NOMO-1 treated with DMSO at 0.1 percent for 48 hours (cell line): ENCODE data around the gene PYROXD2.
"Not testable (repeated sequence)": the region's sequence is repeated elsewhere in the genome, so short reads cannot be mapped to it uniquely, and the experiment has no call there.

Experiments
- DNase-seq: peaks from one replicate; lab custom pipeline; 2025; ENCODE audit not compliant: unreplicated experiment; lab: John Stamatoyannopoulos, UW

The PYROXD2 gene

GRCh38 chr10:98394851-98395440 lies 20.0 kb downstream of the PYROXD2 start:
- DNase-seq, result no peak

GRCh38 chr10:98391578-98391991 lies 23.4 kb downstream of the PYROXD2 start:
- DNase-seq, result peak; percentile 13

DNA sequence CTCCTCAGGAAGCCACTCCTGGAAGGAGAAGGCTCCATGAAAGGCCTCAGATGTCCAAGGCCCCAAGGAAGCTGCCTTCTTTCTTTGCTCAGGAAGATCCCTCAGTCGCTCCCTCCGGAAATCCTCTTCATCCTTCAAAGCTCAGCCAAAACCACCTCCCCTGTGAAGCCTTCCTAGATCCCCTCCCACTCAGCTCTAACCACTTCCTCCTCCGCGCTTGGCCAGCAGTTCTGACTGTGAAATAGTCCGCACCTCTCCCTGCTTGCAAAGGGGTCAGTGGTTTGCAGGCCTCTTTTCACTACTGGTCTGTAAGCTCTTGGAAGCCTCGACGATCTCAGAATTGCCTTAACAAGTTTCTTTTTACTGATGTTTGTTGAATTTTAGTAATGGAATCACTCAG lies 23.9 kb downstream of the PYROXD2 start:
- DNase-seq, result peak; percentile 66

GRCh38 chr10:98390406-98390805 lies 24.6 kb downstream of the PYROXD2 start:
- no peak for DNase-seq

DNA sequence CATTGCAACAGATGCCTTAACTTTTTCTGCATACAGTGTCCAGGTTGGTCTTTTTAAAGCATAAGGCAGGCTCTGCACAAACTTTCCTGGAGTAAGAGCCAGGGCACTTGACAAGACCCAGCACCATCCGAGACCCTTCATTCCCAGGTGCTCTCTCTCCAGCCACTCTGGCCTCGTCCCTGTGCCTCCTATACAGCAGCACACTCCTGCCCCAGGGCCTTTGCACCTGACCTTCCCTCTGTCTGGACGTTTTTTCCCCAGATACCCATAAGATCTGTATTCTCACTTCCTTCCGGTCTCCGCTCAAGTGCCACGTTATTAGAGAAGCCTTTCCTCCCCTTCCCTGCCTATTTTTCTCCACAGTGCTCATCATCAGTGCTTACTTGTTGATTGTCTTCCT lies 25.6 kb downstream of the PYROXD2 start:
- no peak for DNase-seq

- no peak for DNase-seq
Measured at GRCh38 chr10:98388101-98388655, 26.8 kb downstream of the PYROXD2 start.

GRCh38 chr10:98384531-98385133 lies 30.4 kb downstream of the PYROXD2 start:
- no peak for DNase-seq

GRCh38 chr10:98383869-98384268 lies 31.1 kb downstream of the PYROXD2 start:
- no peak for DNase-seq

DNA sequence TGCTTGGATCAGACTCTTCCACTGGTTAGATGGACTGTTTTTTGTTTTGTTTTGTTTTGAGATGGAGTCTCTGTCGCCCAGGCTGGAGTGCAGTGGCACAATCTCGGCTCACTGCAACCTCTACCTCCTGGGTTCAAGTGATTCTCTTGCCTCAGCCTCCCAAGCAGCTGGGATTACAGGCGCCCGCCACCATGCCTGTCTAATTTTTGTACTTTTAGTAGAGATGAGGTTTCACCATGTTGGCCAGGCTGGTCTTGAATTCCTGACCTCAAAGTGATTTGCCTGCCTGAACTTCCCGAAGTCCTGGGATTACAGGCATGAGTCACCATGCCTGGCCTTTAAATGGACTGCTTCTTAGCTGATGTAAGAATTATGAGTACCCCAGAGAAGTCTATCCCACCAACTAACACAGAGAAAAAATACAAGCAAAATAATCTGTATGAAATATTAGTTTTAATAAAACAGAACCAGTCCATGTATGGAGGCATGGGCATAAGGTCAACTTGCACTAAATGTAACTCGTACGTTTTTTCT lies 31.8 kb downstream of the PYROXD2 start:
- DNase-seq, result not testable (repeated sequence)

GRCh38 chr10:98382691-98383101 lies 32.3 kb downstream of the PYROXD2 start:
- no peak for DNase-seq

DNA sequence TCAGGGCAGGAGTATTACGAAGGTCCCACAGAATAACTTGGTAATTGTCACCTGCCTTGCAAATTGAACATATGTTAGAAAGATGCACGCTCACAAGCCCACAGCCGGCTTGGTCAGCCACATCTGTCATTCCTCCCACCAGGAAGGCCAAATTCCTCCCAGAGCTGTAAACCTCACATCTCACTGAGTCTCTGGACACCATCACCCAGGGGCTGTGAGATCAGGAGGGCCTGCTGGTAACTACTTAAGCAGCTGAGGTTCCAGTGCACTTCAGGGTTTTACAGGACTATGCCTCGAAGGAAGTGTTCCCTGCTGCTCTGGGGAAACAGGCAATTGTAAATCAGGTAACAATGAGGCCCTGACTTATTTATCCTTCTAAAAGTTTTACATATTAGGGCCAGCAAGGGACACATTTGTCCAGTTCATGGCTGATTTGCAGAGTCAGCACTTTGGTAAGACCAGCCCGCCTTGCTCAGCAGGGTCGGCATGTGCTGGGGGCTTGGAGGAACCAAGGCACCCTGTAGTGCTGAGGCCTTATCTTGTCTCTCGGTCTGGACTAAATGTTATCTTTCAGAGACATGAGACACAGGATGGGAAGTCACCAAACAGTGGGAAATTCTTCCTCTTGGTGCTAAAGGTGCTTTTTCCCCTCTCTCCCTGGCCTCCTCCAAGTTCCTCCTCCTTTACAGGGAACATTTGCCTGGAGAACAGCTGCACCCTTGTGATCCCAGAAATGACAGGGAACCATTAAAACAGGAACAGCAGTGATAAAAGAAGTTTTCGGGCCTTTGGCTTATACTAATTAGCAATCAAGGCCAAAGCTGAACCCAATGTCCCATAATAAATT lies 34.3 kb downstream of the PYROXD2 start:
- DNase-seq, result no peak

DNA sequence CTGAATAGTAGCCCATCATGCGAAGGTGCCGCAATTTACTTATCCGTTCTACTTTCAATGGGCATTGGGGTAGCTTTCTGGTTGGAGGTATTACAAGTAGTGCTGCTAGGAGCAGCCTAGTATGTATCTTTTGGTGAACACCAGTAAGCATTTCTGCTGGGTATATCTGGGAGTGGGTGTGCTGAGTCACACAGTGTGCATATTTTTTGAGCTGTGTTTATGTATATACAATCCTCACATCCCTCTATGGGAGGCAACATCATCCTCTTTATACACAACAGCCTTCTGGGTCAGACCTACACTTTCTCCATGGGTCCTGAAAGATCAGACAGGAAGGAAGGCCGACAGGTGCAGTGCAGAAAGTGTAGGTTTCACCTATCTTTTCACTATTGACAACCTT lies 36.3 kb downstream of the PYROXD2 start:
- no peak for DNase-seq

DNA sequence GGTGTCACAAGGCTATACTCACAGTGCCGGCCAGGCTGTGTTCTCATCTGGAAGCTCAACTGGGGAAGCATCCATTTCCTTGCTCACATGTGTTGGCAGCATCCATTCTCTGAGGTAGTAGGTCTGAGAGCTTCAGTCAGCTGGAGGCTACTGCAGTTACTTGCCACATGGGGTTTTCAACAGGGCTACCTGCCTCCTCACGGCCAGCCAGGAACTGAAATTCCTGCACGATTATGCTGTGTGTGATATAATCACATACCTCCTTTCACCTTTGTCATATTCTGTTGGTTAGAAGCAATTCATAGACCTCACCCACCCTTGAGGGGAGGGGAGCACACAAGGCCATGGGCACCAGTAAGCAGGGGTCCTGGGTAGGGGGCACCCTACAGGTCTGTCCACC lies 37.4 kb downstream of the PYROXD2 start:
- DNase-seq, result no peak

- DNase-seq, result no peak
Measured at GRCh38 chr10:98377001-98377400, 38.0 kb downstream of the PYROXD2 start.

DNA sequence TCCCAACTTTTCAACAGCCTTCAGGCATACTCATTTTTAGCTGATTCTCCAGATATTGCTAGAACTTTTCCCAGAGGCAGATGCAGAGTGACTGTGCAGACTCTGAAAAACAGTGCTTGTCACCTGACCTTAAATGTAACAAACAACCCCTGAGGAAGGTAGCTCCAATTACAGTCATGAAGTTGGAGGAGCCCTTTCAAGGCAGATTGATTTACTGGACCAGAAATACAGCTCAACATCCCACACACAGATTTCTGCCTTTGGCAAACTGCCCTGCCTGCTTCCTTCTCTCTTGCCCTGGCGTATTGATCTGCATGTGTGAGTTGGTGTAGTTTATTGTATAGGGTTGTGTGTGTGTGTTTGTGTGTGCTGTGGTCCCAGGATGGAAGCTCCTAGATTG lies 38.5 kb downstream of the PYROXD2 start:
- no peak for DNase-seq

DNA sequence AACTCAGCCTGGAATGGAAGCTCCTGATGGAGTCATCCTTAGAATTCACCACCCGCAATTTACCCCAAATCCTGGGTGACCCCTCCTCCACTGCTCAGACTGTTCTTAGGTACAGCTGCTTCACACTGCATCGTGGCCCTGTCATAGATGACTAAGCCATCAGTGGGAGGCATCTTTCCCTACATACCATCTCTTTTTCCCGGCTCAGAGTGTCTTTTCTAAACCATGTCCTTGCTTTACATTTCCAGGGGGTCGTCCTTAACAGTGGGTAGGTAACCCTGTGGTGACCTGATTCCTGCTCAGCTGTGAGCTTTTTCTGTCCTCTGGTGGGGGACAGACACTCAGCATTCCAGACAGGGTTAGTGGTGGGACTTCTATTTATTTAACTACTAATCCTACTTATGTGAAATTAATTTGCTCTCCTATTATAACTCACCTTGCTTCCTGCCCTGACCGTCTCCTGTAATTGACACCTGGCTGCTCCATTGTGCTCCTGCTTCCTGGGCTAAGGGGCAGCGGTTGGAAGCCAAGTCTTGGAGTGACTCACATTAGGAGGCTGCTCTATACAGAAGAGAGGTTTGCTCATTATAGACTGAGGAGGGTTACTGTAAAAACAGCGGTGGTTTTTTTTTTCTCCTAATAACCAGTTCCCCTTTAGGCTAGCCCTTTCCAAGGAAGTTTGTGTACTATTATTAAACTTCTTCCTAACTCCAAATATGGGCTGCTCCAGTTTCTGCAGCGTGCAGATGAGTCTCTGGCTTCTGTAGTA lies 40.6 kb downstream of the PYROXD2 start:
- no peak for DNase-seq

DNA sequence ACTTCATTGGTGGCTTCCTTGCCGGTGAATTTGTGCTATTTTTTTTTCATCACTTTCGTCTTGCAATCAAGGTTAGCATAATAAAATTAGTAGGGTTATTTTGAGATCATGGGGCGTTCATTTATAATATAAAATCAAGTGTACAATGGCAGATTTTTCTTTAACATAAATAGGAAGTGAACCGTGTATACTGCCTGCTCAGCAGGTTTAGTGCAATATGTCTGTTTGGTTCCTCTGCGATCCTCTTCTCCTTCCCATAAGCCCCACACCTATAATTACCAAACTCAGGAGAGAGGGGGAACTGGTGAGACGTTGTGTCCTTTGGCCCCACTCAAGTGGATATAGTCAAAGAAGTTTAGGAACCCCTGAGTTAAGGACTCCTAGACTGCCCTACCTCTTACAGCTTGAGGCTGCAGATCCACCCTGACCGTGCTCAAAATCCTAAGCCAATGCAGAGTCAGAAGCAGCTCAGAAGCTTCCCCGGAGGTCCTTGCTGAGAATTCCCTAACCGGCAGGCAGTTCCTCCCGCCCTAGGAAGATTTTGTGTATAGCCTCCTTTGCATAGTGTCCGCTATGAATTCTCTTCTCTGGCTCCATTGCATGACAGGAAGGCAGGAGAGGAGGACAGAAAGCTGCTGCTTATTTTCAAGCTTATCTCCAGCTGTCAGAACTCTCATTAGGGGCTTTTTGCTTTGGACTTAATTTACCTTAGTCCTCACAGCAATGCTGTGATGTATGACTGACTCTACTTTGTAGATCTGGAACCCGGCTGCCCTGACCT lies 41.5 kb downstream of the PYROXD2 start:
- no peak for DNase-seq

GRCh38 chr10:98370831-98371820 lies 43.9 kb downstream of the PYROXD2 start:
- no peak for DNase-seq

- DNase-seq, result no peak
Measured at GRCh38 chr10:98369801-98370200, 45.2 kb downstream of the PYROXD2 start.
